Progenitor cell of endocrine pancreas (in vitro differentiated cells): Measurements from ENCODE around the gene STOML1. TPM values are rescaled to one million over a fixed set of nuclear protein-coding genes. Genes with fewer than 3 reads are reported as not detected.

Experiments used
- DNase-seq: peaks from one replicate; pipeline ENCODE4 v3.0.0; 2021; ENCODE audit warnings: low spot score; ENCODE audit not compliant: unreplicated experiment
- H3K27ac Mint-ChIP-seq: 2 replicates; pipeline ENCODE4 v1.8.0; 2021; ENCODE audit warnings: mild to moderate bottlenecking, moderate library complexity, mixed read lengths
- H3K27me3 Mint-ChIP-seq: 2 replicates; pipeline ENCODE4 v1.8.0; 2021; ENCODE audit warnings: mixed read lengths
- H3K36me3 Mint-ChIP-seq: 2 replicates; pipeline ENCODE4 v1.8.0; 2022; ENCODE audit warnings: mixed read lengths; ENCODE audit not compliant: insufficient read depth
- H3K4me1 Mint-ChIP-seq: 2 replicates; pipeline ENCODE4 v1.8.0; 2021; ENCODE audit warnings: low read depth, mixed read lengths
- H3K4me3 Mint-ChIP-seq: 2 replicates; pipeline ENCODE4 v1.8.0; 2021; ENCODE audit warnings: low read depth, mild to moderate bottlenecking, moderate library complexity, mixed read lengths
- H3K9me3 Mint-ChIP-seq: 2 replicates; pipeline ENCODE4 v1.8.0; 2021; ENCODE audit warnings: low read depth, mixed read lengths
- CTCF ChIP-seq: fragments of 200-600 bp; sonication (generic); IDR thresholded peaks from one replicate; pipeline ENCODE4 v1.5.0; 2021; ENCODE audit warnings: antibody characterized with exemption, mild to moderate bottlenecking; ENCODE audit not compliant: unreplicated experiment
- total RNA-seq: library from RNA; stranded (reverse); gene quantifications from 2 replicates; pipeline ENCODE4 v1.2.1, GENCODE V29; 2021

Gene STOML1
- total RNA-seq, 1 donor from 2014 or later = 8.0 TPM

- no peak for DNase-seq
- TF ChIP-seq CTCF = no peak
- Mint-ChIP-seq H3K9me3 (no peaks in the 10 kb centered on the region), H3K27ac (no peak overlapping the region), H3K4me3 (no peak overlapping the region), H3K27me3 (no peaks in the 10 kb centered on the region), H3K4me1 (peaks cover 1% of the 10 kb centered on the region), H3K36me3 (no peaks in the 10 kb centered on the region)
Measured at GRCh38 chr15:73985101-73985873, 6.8 kb downstream of the STOML1 start.

DNA sequence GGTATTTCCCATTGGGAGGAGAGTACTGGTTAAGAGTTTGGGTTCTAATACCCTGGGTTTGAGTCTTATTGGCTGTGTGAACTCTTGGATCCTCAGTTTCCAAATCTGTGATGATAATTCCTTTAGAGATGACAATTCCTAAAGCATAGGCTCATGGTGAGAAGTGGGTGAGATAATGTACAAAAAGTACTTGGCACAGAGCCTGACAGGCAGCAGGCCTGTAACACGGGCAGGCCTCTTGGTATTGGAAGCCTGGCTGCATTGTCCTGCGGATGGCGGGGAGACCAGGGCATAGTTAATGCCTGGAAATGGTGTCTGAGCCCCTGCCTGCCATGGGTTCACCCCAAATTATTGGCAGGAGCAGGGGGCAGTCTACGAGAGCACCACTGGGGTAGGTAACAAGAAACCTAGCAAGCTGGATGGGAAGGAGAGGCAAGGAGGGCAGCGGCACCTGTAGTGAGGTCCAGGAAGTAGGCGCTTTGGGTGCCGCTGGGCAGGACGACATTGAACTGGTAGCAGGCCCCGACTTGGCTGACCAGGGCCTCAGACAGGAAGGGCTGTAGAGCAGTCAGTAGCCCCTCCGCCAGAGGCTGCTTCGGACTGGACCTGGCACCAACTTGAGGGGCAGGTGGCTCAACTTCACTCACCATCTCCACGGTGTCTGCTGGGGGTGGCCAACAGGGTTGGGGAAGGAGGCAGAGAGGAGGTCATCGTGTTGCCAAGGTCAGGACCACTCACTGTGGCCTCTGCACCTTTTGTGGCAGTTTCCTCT, 7.7 kb downstream of the STOML1 start:
- H3K4me1 Mint-ChIP-seq = peaks cover 1% of the 10 kb centered on the region
- TF ChIP-seq CTCF = no peak
- no peaks in the 10 kb centered on the region for H3K27me3 Mint-ChIP-seq
- no peaks in the 10 kb centered on the region for H3K36me3 Mint-ChIP-seq
- no peak for DNase-seq
- H3K9me3 Mint-ChIP-seq = no peaks in the 10 kb centered on the region
- no peak overlapping the region for H3K4me3 Mint-ChIP-seq
- H3K27ac Mint-ChIP-seq = no peak overlapping the region

- Mint-ChIP-seq H3K36me3 (no peaks in the 10 kb centered on the region), H3K27ac (no peak overlapping the region), H3K9me3 (no peaks in the 10 kb centered on the region), H3K27me3 (peaks cover 3% of the 10 kb centered on the region), H3K4me3 (no peak overlapping the region), H3K4me1 (peaks cover 1% of the 10 kb centered on the region)
- DNase-seq = no peak
- TF ChIP-seq CTCF = no peak
Measured at GRCh38 chr15:73983773-73984172, 8.3 kb downstream of the STOML1 start.

- no peak overlapping the region for H3K4me3 Mint-ChIP-seq
- no peak for DNase-seq
- no peaks in the 10 kb centered on the region for H3K9me3 Mint-ChIP-seq
- H3K27ac Mint-ChIP-seq = no peak overlapping the region
- peaks cover 3% of the 10 kb centered on the region for H3K27me3 Mint-ChIP-seq
- no peaks in the 10 kb centered on the region for H3K36me3 Mint-ChIP-seq
- H3K4me1 Mint-ChIP-seq = peaks cover 1% of the 10 kb centered on the region
- no peak for TF ChIP-seq CTCF
Measured at GRCh38 chr15:73983211-73983727, 8.8 kb downstream of the STOML1 start.

DNA sequence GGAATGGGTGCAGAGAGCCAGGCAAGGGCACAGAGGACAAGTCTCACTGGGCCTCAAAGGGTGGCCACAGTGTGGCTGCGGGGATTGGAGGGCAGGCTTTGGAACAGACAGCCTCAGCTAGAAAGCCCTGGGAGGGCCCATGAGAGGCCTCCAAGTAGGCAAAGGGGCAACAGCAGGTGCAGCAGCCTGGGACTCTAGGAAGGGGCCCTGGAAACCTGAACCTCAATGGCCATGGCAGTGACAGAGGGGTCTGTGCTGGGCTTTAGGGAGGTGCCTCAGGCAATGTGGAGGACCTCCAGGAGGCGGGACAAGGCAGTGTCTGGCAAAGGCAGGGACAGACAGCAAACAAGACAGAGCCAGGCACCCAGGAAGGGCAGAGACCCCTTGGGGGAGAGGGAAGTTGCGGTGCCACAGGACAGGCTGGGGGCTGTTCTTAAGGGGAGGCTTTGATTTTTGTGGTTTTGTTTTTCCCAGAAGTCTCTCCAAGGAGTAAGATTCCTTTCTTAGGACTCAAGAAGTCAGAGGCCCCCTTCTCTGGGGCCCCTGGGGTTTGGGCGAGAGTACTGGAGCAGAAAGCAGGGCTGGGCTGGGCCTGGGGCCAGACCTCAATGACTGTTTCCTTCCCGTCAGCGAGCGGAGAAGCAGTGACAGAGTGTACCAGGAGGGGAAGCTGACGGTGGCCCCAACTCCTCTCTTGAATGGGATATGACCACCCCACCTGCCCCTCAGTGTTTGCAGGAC, 9.7 kb downstream of the STOML1 start:
- no peak for TF ChIP-seq CTCF
- no peak for DNase-seq

More for the DNA sequence above, 9.7 kb downstream of the STOML1 start:
- H3K4me1 Mint-ChIP-seq = peaks cover 1% of the 10 kb centered on the region
- H3K4me3 Mint-ChIP-seq = no peak overlapping the region
- H3K36me3 Mint-ChIP-seq = no peaks in the 10 kb centered on the region
- H3K27ac Mint-ChIP-seq = no peak overlapping the region
- H3K9me3 Mint-ChIP-seq = no peaks in the 10 kb centered on the region
- peaks cover 6% of the 10 kb centered on the region for H3K27me3 Mint-ChIP-seq
